GM12878 (cell line): Measurements from ENCODE around the gene ZNF420.

ENCODE experiments used
- BACH1 ChIP-seq: fragments of 450-650 bp; IDR thresholded peaks from 2 replicates; pipeline ENCODE4 v1.6.1; 2017; ENCODE audit warnings: mild to moderate bottlenecking, borderline replicate concordance
- CBX3 ChIP-seq: fragments of 200-600 bp; sonication (generic); IDR thresholded peaks from 2 replicates; pipeline ENCODE4 v1.6.1; 2016; ENCODE audit warnings: low read depth, borderline replicate concordance
- CTCF ChIP-seq, 3 experiments: IDR thresholded peaks in 2 of 3; conservative IDR thresholded peaks in 1 of 3; 2 replicates each; pipeline ENCODE4 v1.5.1; 2011; ENCODE audit warnings: low read depth in 3 of 3, low read length in 3 of 3, mild to moderate bottlenecking in 3 of 3, control low read depth in 2 of 3, moderate library complexity in 2 of 3, inconsistent platforms in 1 of 3, mixed read lengths in 1 of 3; ENCODE audit not compliant: control insufficient read depth in 2 of 3, insufficient read depth in 1 of 3; ENCODE audit errors: extremely low read depth in 1 of 3
- HDAC6 ChIP-seq: fragments of 200-600 bp; sonication (generic); IDR thresholded peaks from one replicate; pipeline ENCODE4 v1.8.0; 2017; ENCODE audit warnings: antibody characterized with exemption; ENCODE audit not compliant: unreplicated experiment
- NFIC ChIP-seq: IDR thresholded peaks from 2 replicates; pipeline ENCODE4 v1.6.1; 2012; ENCODE audit warnings: low read depth, mild to moderate bottlenecking, inconsistent platforms, low read length, moderate library complexity
- NRF1 ChIP-seq: conservative IDR thresholded peaks from 2 replicates; pipeline ENCODE4 v1.6.1; 2011; ENCODE audit warnings: mild to moderate bottlenecking, low read depth, low read length, improper control_type of control experiment
- POLR2A ChIP-seq: IDR thresholded peaks from 2 replicates; pipeline ENCODE4 v1.6.1; 2011; ENCODE audit warnings: low read depth, mild to moderate bottlenecking, low read length
- POLR2AphosphoS5 ChIP-seq: IDR thresholded peaks from 2 replicates; pipeline ENCODE4 v1.6.1; 2011; ENCODE audit warnings: mild to moderate bottlenecking, low read length, inconsistent platforms
- RELA ChIP-seq: fragments of 450-650 bp; IDR thresholded peaks from 2 replicates; pipeline ENCODE4 v1.8.0; 2014; ENCODE audit warnings: borderline replicate concordance; ENCODE audit not compliant: partially characterized antibody
- RFX5 ChIP-seq: IDR thresholded peaks from 2 replicates; pipeline ENCODE4 v1.6.1; 2011; ENCODE audit warnings: low read depth, low read length, improper control_type of control experiment
- SMAD1 ChIP-seq: fragments of 450-650 bp; IDR thresholded peaks from 2 replicates; pipeline ENCODE4 v1.6.1; 2018; ENCODE audit warnings: mild to moderate bottlenecking, low read depth; ENCODE audit not compliant: partially characterized antibody
- SP1 ChIP-seq: IDR thresholded peaks from one replicate; pipeline ENCODE4 v1.6.1; 2011; ENCODE audit warnings: low read depth, low read length
- USF1 ChIP-seq: IDR thresholded peaks from 2 replicates; pipeline ENCODE4 v1.6.1; 2011; ENCODE audit warnings: borderline replicate concordance, low read depth, mild to moderate bottlenecking, moderate library complexity, mixed read lengths, low read length; ENCODE audit not compliant: insufficient read depth; ENCODE audit errors: extremely low read length

DNA sequence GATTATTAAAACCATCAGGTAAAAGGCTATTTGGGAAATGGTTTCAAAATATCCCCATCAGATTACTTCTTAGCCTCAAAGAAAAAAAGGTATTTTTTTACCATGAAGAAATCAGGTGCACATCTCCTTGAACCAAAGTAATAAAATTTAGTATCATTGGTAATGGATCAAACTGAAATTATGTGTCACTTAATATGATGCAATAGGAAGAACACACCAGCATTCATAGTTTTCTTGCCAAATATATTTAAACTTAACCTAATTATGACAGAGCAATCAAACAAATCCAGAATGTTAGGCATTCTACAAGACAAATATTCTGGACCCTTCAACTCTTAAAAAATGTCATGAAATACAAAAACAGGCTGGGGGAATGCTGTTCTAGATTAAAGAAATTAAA lies 4.1 kb upstream of the ZNF420 start:
- no peak for TF ChIP-seq NRF1
- TF ChIP-seq NFIC, result no peak
- no peak for TF ChIP-seq POLR2AphosphoS5
- no peak for TF ChIP-seq RELA
- no peak for TF ChIP-seq USF1
- no peak for TF ChIP-seq RFX5
- TF ChIP-seq BACH1, result no peak
- TF ChIP-seq POLR2A, result no peak
- no peak for TF ChIP-seq CBX3
- TF ChIP-seq HDAC6, result no peak
- TF ChIP-seq CTCF (IDR thresholded peaks at IDR 0.05 in 2 of 3, conservative IDR thresholded peaks at IDR 0.05 in 1 of 3; ENCODE audit: control insufficient read depth in 2 of 3, extremely low read depth in 1 of 3, insufficient read depth in 1 of 3, low read depth in 3 of 3, low read length in 3 of 3), result no peak
- no peak for TF ChIP-seq SMAD1
- no peak for TF ChIP-seq SP1
